Stimulated activated CD8-positive, alpha-beta memory T cell treated with anti-CD3 and anti-CD28 coated beads, Interleukin-12 subunit alpha, Interleukin-12 subunit beta, amount 100 ng/mL, for 1 hour (primary cell): ENCODE results near the gene KRABD2.
"Not testable (repeated sequence)": the region's sequence is repeated elsewhere in the genome, so short reads cannot be mapped to it uniquely, and the experiment has no call there.

Source experiments
- DNase-seq: peaks from one replicate; pipeline ENCODE4 v3.0.0-alpha.2; 2020; ENCODE audit warnings: low read depth

The KRABD2 gene

GRCh38 chr17:8392674-8393469 is 16.4 kb upstream of the KRABD2 start:
- no peak for DNase-seq

GRCh38 chr17:8392274-8392673 is 15.8 kb upstream of the KRABD2 start:
- no peak for DNase-seq

- no peak for DNase-seq
These were observed 15.2 kb upstream of the KRABD2 start for GRCh38 chr17:8391711-8392110.

GRCh38 chr17:8387914-8388651 is 11.6 kb upstream of the KRABD2 start:
- no peak for DNase-seq

- DNase-seq, result no peak
These were observed 10.3 kb upstream of the KRABD2 start for GRCh38 chr17:8386841-8387240.

GRCh38 chr17:8384801-8385378 is 8.4 kb upstream of the KRABD2 start:
- DNase-seq, result no peak

GRCh38 chr17:8383143-8383822 is 6.8 kb upstream of the KRABD2 start, which contains the start of gene RPL26:
Gene RPL26 (minus strand): TSS chr17:8383193. CDS start chr17:8382310, 883 bp downstream.
- peak; percentile 87 for DNase-seq

- no peak for DNase-seq
These were observed 6.3 kb upstream of the KRABD2 start for GRCh38 chr17:8382880-8383142.

- no peak for DNase-seq
These were observed 5.8 kb upstream of the KRABD2 start for GRCh38 chr17:8382052-8382879.

GRCh38 chr17:8380049-8380448 is 3.5 kb upstream of the KRABD2 start:
- no peak for DNase-seq

- DNase-seq, result not testable (repeated sequence)
These were observed 1.6 kb upstream of the KRABD2 start for GRCh38 chr17:8378117-8378516.

GRCh38 chr17:8377422-8377821 is 918 bp upstream of the KRABD2 start:
- DNase-seq, result no peak

GRCh38 chr17:8375738-8376259 is 705 bp downstream of the KRABD2 start:
- no peak for DNase-seq

GRCh38 chr17:8373856-8374255 is 2.6 kb downstream of the KRABD2 start:
- DNase-seq, result not testable (repeated sequence)

- DNase-seq, result no peak
These were observed 4.1 kb downstream of the KRABD2 start for GRCh38 chr17:8372422-8372821.

GRCh38 chr17:8371786-8372185 is 4.7 kb downstream of the KRABD2 start:
- DNase-seq, result no peak

GRCh38 chr17:8369944-8370343 is 6.6 kb downstream of the KRABD2 start:
- DNase-seq, result no peak

GRCh38 chr17:8368193-8368592 is 8.3 kb downstream of the KRABD2 start:
- no peak for DNase-seq

GRCh38 chr17:8366231-8366630 is 10.3 kb downstream of the KRABD2 start:
- DNase-seq, result no peak

- no peak for DNase-seq
These were observed 11.4 kb downstream of the KRABD2 start for GRCh38 chr17:8365143-8365542.

GRCh38 chr17:8362651-8363332 is 13.7 kb downstream of the KRABD2 start:
- no peak for DNase-seq
